Calu3 (cell line): ENCODE results near the gene HS3ST3A1. TPM values are rescaled to one million over a fixed set of nuclear protein-coding genes. Genes with fewer than 3 reads are reported as not detected.
"Not testable (repeated sequence)": the region's sequence is repeated elsewhere in the genome, so short reads cannot be mapped to it uniquely, and the experiment has no call there.

Experiments
- BruUV-seq: library from RNA; stranded (reverse); fragments of 400-500 nt; replicated peaks from 2 replicates; lab custom pipeline; 2021; lab: Mats Ljungman, UMichigan
- CTCF ChIA-PET: fragments of 300-600 bp; sonication (Branson Sonifier 250); formaldehyde crosslinking; loops from one replicate; lab custom pipeline; 2022; ENCODE audit warnings: antibody characterized with exemption; lab: Charles Lee
- DNase-seq: peaks from one replicate; pipeline ENCODE4 v3.0.0; 2022
- H3K27ac Mint-ChIP-seq: one replicate; pipeline ENCODE4 v1.8.0; 2022; ENCODE audit warnings: mixed read lengths; ENCODE audit not compliant: unreplicated experiment
- H3K27me3 Mint-ChIP-seq: one replicate; pipeline ENCODE4 v1.8.0; 2022; ENCODE audit warnings: mixed read lengths; ENCODE audit not compliant: unreplicated experiment
- H3K36me3 Mint-ChIP-seq: one replicate; pipeline ENCODE4 v1.8.0; 2022; ENCODE audit warnings: mild to moderate bottlenecking, moderate library complexity, mixed read lengths; ENCODE audit not compliant: insufficient read depth, unreplicated experiment
- H3K4me1 Mint-ChIP-seq: one replicate; pipeline ENCODE4 v1.8.0; 2022; ENCODE audit warnings: mild to moderate bottlenecking, low read depth, mixed read lengths; ENCODE audit not compliant: unreplicated experiment
- H3K4me3 Mint-ChIP-seq: one replicate; pipeline ENCODE4 v1.8.0; 2022; ENCODE audit warnings: mild to moderate bottlenecking, low read depth, moderate library complexity, mixed read lengths; ENCODE audit not compliant: unreplicated experiment
- H3K9me3 Mint-ChIP-seq: one replicate; pipeline ENCODE4 v1.8.0; 2022; ENCODE audit warnings: low read depth, mixed read lengths; ENCODE audit not compliant: unreplicated experiment
- CTCF ChIP-seq: fragments of 200-600 bp; IDR thresholded peaks from one replicate; pipeline ENCODE4 v1.8.0; 2022; ENCODE audit warnings: antibody characterized with exemption; ENCODE audit not compliant: unreplicated experiment
- intact Hi-C: fragments of 100-400 bp; cut with micrococcal nuclease; formaldehyde crosslinking; loops from one replicate; pipeline ENCODE4 v1.10.0; 2022; ENCODE audit not compliant: unreplicated experiment
- total RNA-seq: library from RNA; stranded (reverse); gene quantifications from 2 replicates; pipeline ENCODE4 v1.2.3, GENCODE V29; 2022

The HS3ST3A1 gene
- total RNA-seq, 1 experiment from 2014 or later: not detected

DNA sequence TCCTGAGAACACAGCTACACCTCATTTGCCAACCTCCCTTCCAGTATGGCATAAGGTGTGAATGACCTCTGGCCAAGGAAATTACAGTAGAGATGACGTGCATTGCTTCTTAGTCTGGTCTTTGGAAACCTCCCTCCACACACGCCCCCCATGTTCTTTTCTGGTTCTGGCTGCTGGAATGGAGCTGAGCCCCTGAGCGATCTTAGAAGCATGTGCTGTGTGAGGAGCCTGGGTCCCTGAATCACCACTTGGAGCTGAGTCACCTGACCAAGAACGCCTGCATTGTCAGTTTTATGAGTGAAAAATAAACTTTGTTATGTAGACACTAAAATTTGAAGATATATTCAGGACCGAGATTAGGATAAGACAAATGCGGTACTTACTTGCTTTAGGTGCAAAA, 51.4 kb downstream of the HS3ST3A1 start:
- no peaks in the 10 kb centered on the region for H3K4me1 Mint-ChIP-seq
- CTCF ChIA-PET: no interaction called here
- intact Hi-C loops: no loop called here
- H3K27ac Mint-ChIP-seq: no peak overlapping the region
- DNase-seq: no peak
- no TSS peak for BruUV-seq
- no peaks in the 10 kb centered on the region for H3K27me3 Mint-ChIP-seq
- peaks cover 29% of the 10 kb centered on the region for H3K9me3 Mint-ChIP-seq
- no peak for TF ChIP-seq CTCF
- no peaks in the 10 kb centered on the region for H3K36me3 Mint-ChIP-seq
- H3K4me3 Mint-ChIP-seq: no peak overlapping the region

GRCh38 chr17:13548576-13548975, 53.2 kb downstream of the HS3ST3A1 start:
- H3K27me3 Mint-ChIP-seq, H3K36me3 Mint-ChIP-seq, CTCF ChIA-PET, intact Hi-C loops, H3K27ac Mint-ChIP-seq, DNase-seq, BruUV-seq, H3K4me3 Mint-ChIP-seq, H3K4me1 Mint-ChIP-seq: not testable (repeated sequence)
- peaks cover 22% of the 10 kb centered on the region for H3K9me3 Mint-ChIP-seq

DNA sequence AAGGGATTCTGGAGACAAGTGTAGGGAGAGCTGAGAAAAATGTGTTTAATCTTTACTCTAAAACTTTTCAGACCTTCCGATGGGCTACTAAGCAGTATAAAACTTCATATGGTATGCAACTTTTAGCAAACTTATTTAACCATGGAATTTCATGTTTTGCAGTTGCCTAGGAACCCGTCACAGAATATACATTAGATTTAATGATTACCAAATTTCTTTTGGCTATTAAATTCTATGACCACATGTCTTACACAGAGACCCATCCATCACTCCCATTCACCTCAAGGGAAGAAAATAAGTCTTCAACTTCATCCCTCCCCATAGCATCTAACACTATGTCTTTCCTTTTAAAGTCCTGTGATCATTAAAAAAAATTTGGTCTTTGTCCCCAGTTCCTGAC, 54.9 kb downstream of the HS3ST3A1 start:
- CTCF ChIA-PET: no interaction called here
- Mint-ChIP-seq H3K9me3 (peaks cover 25% of the 10 kb centered on the region), H3K4me3 (no peak overlapping the region), H3K27ac (no peak overlapping the region), H3K36me3 (no peaks in the 10 kb centered on the region), H3K4me1 (no peaks in the 10 kb centered on the region), H3K27me3 (no peaks in the 10 kb centered on the region)
- TF ChIP-seq CTCF: no peak
- DNase-seq: no peak
- no TSS peak for BruUV-seq
- intact Hi-C loops: no loop called here

GRCh38 chr17:13545941-13546340, 55.8 kb downstream of the HS3ST3A1 start:
- no peaks in the 10 kb centered on the region for H3K4me1 Mint-ChIP-seq

More at GRCh38 chr17:13545941-13546340, 55.8 kb downstream of the HS3ST3A1 start:
- CTCF ChIA-PET: interaction anchor here (0.6 kb wide), 1 partner anchor 599 kb away, joined by 3 read pairs; no protein-coding TSS in a partner anchor
- H3K27ac Mint-ChIP-seq: no peak overlapping the region
- no peak for TF ChIP-seq CTCF
- intact Hi-C loops: no loop called here
- no peaks in the 10 kb centered on the region for H3K36me3 Mint-ChIP-seq
- DNase-seq: no peak
- no peaks in the 10 kb centered on the region for H3K27me3 Mint-ChIP-seq
- no TSS peak for BruUV-seq
- no peak overlapping the region for H3K4me3 Mint-ChIP-seq
- H3K9me3 Mint-ChIP-seq: peaks cover 22% of the 10 kb centered on the region
